GM23338 (cell line): ENCODE measurements around the gene EYS. TPM values are rescaled to one million over a fixed set of nuclear protein-coding genes. Genes with fewer than 3 reads are reported as not detected.

Source experiments
- ATAC-seq: fragments of 200-7000 bp; cut with Tn5 transposase; 3 replicates; pipeline ENCODE4 v1.9.1; 2020
- DNase-seq: peaks from one replicate; pipeline ENCODE4 v3.0.0-alpha.2; 2015; ENCODE audit warnings: low spot score
- H2AFZ ChIP-seq: fragments of 200-600 bp; sonication (generic); 2 replicates; pipeline ENCODE4 v1.8.0; 2016; ENCODE audit warnings: antibody characterized with exemption, mild to moderate bottlenecking, moderate library complexity
- H3F3A ChIP-seq: fragments of 200-600 bp; sonication (generic); replicated peaks from 2 replicates; pipeline ENCODE4 v1.8.0; 2017; ENCODE audit warnings: antibody characterized with exemption, mixed run types, low read depth
- H3K27ac ChIP-seq: fragments of 200-600 bp; sonication (generic); 2 replicates; pipeline ENCODE4 v1.6.1; 2016; ENCODE audit warnings: low read depth
- H3K27me3 ChIP-seq: fragments of 200-600 bp; sonication (generic); 2 replicates; pipeline ENCODE4 v1.8.0; 2016; ENCODE audit warnings: mild to moderate bottlenecking, mixed run types, moderate library complexity; ENCODE audit not compliant: insufficient read depth
- H3K36me3 ChIP-seq: fragments of 200-600 bp; sonication (generic); 2 replicates; pipeline ENCODE4 v1.8.0; 2016; ENCODE audit warnings: mild to moderate bottlenecking; ENCODE audit not compliant: insufficient read depth
- H3K4me1 ChIP-seq: fragments of 200-600 bp; sonication (generic); 2 replicates; pipeline ENCODE4 v1.8.0; 2016; ENCODE audit warnings: mild to moderate bottlenecking, moderate library complexity; ENCODE audit not compliant: insufficient read depth
- H3K4me2 ChIP-seq: fragments of 200-600 bp; sonication (generic); 2 replicates; pipeline ENCODE4 v1.7.1; 2017; ENCODE audit warnings: mixed run types
- H3K4me3 ChIP-seq: fragments of 200-600 bp; sonication (generic); 2 replicates; pipeline ENCODE4 v1.6.1; 2016; ENCODE audit warnings: mixed run types
- H3K79me2 ChIP-seq: fragments of 200-600 bp; sonication (generic); replicated peaks from 2 replicates; pipeline ENCODE4 v1.8.0; 2017; ENCODE audit warnings: mild to moderate bottlenecking; ENCODE audit not compliant: insufficient read depth
- H3K9me2 ChIP-seq: fragments of 200-600 bp; sonication (generic); 2 replicates; pipeline ENCODE4 v1.8.0; 2017; ENCODE audit not compliant: insufficient read depth
- H4K20me1 ChIP-seq: fragments of 200-600 bp; sonication (generic); replicated peaks from 2 replicates; pipeline ENCODE4 v1.8.0; 2017; ENCODE audit warnings: mild to moderate bottlenecking; ENCODE audit not compliant: insufficient read depth
- H3K27ac Mint-ChIP-seq: 2 replicates; pipeline ENCODE4 v1.8.0; 2020; ENCODE audit warnings: inconsistent platforms, mild to moderate bottlenecking, moderate library complexity, mixed read lengths
- H3K27me3 Mint-ChIP-seq: 3 replicates; pipeline ENCODE4 v1.8.0; 2022; ENCODE audit warnings: low read depth, mild to moderate bottlenecking, moderate library complexity, mixed read lengths, inconsistent platforms; ENCODE audit not compliant: insufficient read depth, poor library complexity
- H3K36me3 Mint-ChIP-seq: 3 replicates; pipeline ENCODE4 v1.8.0; 2021; ENCODE audit warnings: low read depth, mild to moderate bottlenecking, inconsistent platforms, moderate library complexity, mixed read lengths
- H3K4me1 Mint-ChIP-seq: 3 replicates; pipeline ENCODE4 v1.8.0; 2020; ENCODE audit warnings: mild to moderate bottlenecking, inconsistent platforms, mixed read lengths
- H3K4me3 Mint-ChIP-seq: 3 replicates; pipeline ENCODE4 v1.8.0; 2021; ENCODE audit warnings: moderate library complexity, mild to moderate bottlenecking, inconsistent platforms, mixed read lengths
- H3K9me3 Mint-ChIP-seq: 3 replicates; pipeline ENCODE4 v1.8.0; 2020; ENCODE audit warnings: moderate library complexity, mild to moderate bottlenecking, inconsistent platforms, mixed read lengths
- CREB1 ChIP-seq: fragments of 250-450 bp; sonication (Bioruptor Pico); IDR thresholded peaks from 2 replicates; pipeline ENCODE4 v1.5.0; 2020; ENCODE audit warnings: low read depth, mild to moderate bottlenecking, moderate library complexity
- CTCF ChIP-seq, 2 experiments: fragments of 200-600 bp in 1 of 2; sonication (generic) in 1 of 2; conservative IDR thresholded peaks; 2 replicates each; pipeline versions ENCODE4 v1.5.1 to v1.6.1; 2016 to 2017; ENCODE audit warnings: antibody characterized with exemption in 2 of 2, low read depth in 2 of 2, mild to moderate bottlenecking in 2 of 2, moderate library complexity in 1 of 2
- EZH2 ChIP-seq: fragments of 200-600 bp; sonication (generic); IDR thresholded peaks from one replicate; pipeline ENCODE4 v1.8.0; 2017; ENCODE audit warnings: antibody characterized with exemption, mild to moderate bottlenecking, low read depth; ENCODE audit not compliant: unreplicated experiment
- JUNB ChIP-seq: IDR thresholded peaks from one replicate; pipeline ENCODE4 v1.6.1; 2016; ENCODE audit warnings: antibody characterized with exemption; ENCODE audit not compliant: unreplicated experiment
- NANOG ChIP-seq: IDR thresholded peaks from 2 replicates; pipeline ENCODE4 v1.6.1; 2016; ENCODE audit warnings: antibody characterized with exemption, borderline replicate concordance
- REST ChIP-seq: IDR thresholded peaks from one replicate; pipeline ENCODE4 v1.6.1; 2018; ENCODE audit warnings: antibody characterized with exemption; ENCODE audit not compliant: unreplicated experiment
- ZNF114 ChIP-seq: fragments of 250-450 bp; sonication (Bioruptor Pico); IDR thresholded peaks from 2 replicates; pipeline ENCODE4 v1.5.0; 2020; ENCODE audit warnings: mild to moderate bottlenecking, moderate library complexity
- ZNF331 ChIP-seq: fragments of 250-450 bp; sonication (Bioruptor Pico); IDR thresholded peaks from 2 replicates; pipeline ENCODE4 v1.5.0; 2020; ENCODE audit warnings: low read depth, mild to moderate bottlenecking, moderate library complexity
- polyA plus RNA-seq: library from polyadenylated mRNA; unstranded; fragments of >200 nt; fragmentation: Nextera tagmentation; extraction: Ambion mirVana; gene quantifications from 2 replicates; pipeline ENCODE4 v1.2.1, GENCODE V29; 2016
- total RNA-seq: library from RNA; depleted of rRNA; stranded (reverse); fragments of >200 nt; shearing (Covaris generic); gene quantifications from 2 replicates; pipeline ENCODE4 v1.2.3, GENCODE V29; 2014

Gene EYS
- total and polyA plus RNA-seq, 2 experiments from 2014 or later: 0.38 to 0.52 TPM

- Histone ChIP-seq H3K27me3 (no peaks in the 10 kb centered on the region), H3K4me1 (no peaks in the 10 kb centered on the region), H3F3A (no peaks in the 10 kb centered on the region), H3K36me3 (no peaks in the 10 kb centered on the region), H3K4me2 (no peak overlapping the region), H3K27ac (no peak overlapping the region), H3K4me3 (no peak overlapping the region), H2AFZ (no peak overlapping the region), H4K20me1 (no peaks in the 10 kb centered on the region), H3K9me2 (no peaks in the 10 kb centered on the region), H3K79me2 (no peaks in the 10 kb centered on the region)
- no peak for TF ChIP-seq NANOG
- TF ChIP-seq JUNB: no peak
- TF ChIP-seq EZH2: no peak
- no peak for TF ChIP-seq CREB1
- no peak for TF ChIP-seq CTCF (conservative IDR thresholded peaks at IDR 0.05; ENCODE audit: low read depth in 2 of 2)
- DNase-seq (no peak), ATAC-seq (no peak)
- no peak overlapping the region for H3K4me3 Mint-ChIP-seq
- H3K36me3 Mint-ChIP-seq: peaks cover 20% of the 10 kb centered on the region; the same call in 2 of the 3 replicates
- peaks cover 4% of the 10 kb centered on the region; the same call in 1 of the 3 replicates for H3K4me1 Mint-ChIP-seq
- H3K27ac Mint-ChIP-seq: no peak overlapping the region
- H3K27me3 Mint-ChIP-seq: no peaks in the 10 kb centered on the region
- H3K9me3 Mint-ChIP-seq: peaks cover 23% of the 10 kb centered on the region
Observed at GRCh38 chr6:63760199-63760598, 1946.8 kb downstream of the EYS start.

GRCh38 chr6:63759605-63760105 is 1947.4 kb downstream of the EYS start:
- Mint-ChIP-seq H3K36me3 (peaks cover 24% of the 10 kb centered on the region; the same call in 2 of the 3 replicates), H3K9me3 (peaks cover 28% of the 10 kb centered on the region), H3K4me1 (peaks cover 4% of the 10 kb centered on the region; the same call in 1 of the 3 replicates), H3K27me3 (no peaks in the 10 kb centered on the region), H3K4me3 (no peak overlapping the region), H3K27ac (no peak overlapping the region)
- Histone ChIP-seq H2AFZ (no peak overlapping the region), H3F3A (no peaks in the 10 kb centered on the region), H3K4me2 (no peak overlapping the region), H3K4me1 (no peaks in the 10 kb centered on the region), H3K27me3 (no peaks in the 10 kb centered on the region), H3K36me3 (no peaks in the 10 kb centered on the region), H4K20me1 (no peaks in the 10 kb centered on the region), H3K4me3 (no peak overlapping the region), H3K9me2 (no peaks in the 10 kb centered on the region), H3K27ac (no peak overlapping the region), H3K79me2 (no peaks in the 10 kb centered on the region)
- ATAC-seq (no peak), DNase-seq (no peak)
- no peak for TF ChIP-seq JUNB
- no peak for TF ChIP-seq CREB1
- no peak for TF ChIP-seq ZNF114 (CRISPR knock-in tag)
- no peak for TF ChIP-seq CTCF (conservative IDR thresholded peaks at IDR 0.05; ENCODE audit: low read depth in 2 of 2)
- TF ChIP-seq REST: no peak
- TF ChIP-seq EZH2: no peak
- TF ChIP-seq ZNF331 (CRISPR knock-in tag): no peak
